Bone marrow (tissue), 2 donors: Measurements from ENCODE around the gene AGK.
A peak's percentile ranks its signal among the peaks of the same experiment; 100 is the strongest.
"Not testable (repeated sequence)": the region's sequence is repeated elsewhere in the genome, so short reads cannot be mapped to it uniquely, and the experiment has no call there.

ENCODE experiments used
- DNase-seq, 2 donors: peaks; one replicate each; lab custom pipeline; 2025; lab: John Stamatoyannopoulos, UW

AGK gene

GRCh38 chr7:141647701-141648100, 96.5 kb downstream of the AGK start:
- DNase-seq: not testable (repeated sequence)

- no peak for DNase-seq
Measured at GRCh38 chr7:141648276-141649114, 97.3 kb downstream of the AGK start.

GRCh38 chr7:141649137-141649864, 98.1 kb downstream of the AGK start:
- no peak for DNase-seq

- DNase-seq: peak in 1 of 2 donors; percentile 50
Measured at GRCh38 chr7:141649865-141650634, 98.8 kb downstream of the AGK start.

GRCh38 chr7:141651417-141651816, 100.2 kb downstream of the AGK start:
- DNase-seq: no peak

- DNase-seq: no peak
Measured at GRCh38 chr7:141652691-141653090, 101.5 kb downstream of the AGK start.

GRCh38 chr7:141654551-141654950, 103.3 kb downstream of the AGK start:
- DNase-seq: peak in 1 of 2 donors; percentile 88

- no peak for DNase-seq
Measured at GRCh38 chr7:141659501-141659900, 108.3 kb downstream of the AGK start.

GRCh38 chr7:141660259-141660658, 109.0 kb downstream of the AGK start:
- DNase-seq: peak in 1 of 2 donors; percentile 93

- peak in 1 of 2 donors; percentile 28 for DNase-seq
Measured at GRCh38 chr7:141663081-141663849, 112.1 kb downstream of the AGK start.

- DNase-seq: no peak
Measured at GRCh38 chr7:141664450-141664849, 113.2 kb downstream of the AGK start.

GRCh38 chr7:141665208-141666035, 114.2 kb downstream of the AGK start:
- DNase-seq: no peak

GRCh38 chr7:141666071-141666470, 114.9 kb downstream of the AGK start:
- DNase-seq: no peak

- DNase-seq: no peak
Measured at GRCh38 chr7:141668853-141669252, 117.6 kb downstream of the AGK start.

GRCh38 chr7:141671705-141672496, 120.7 kb downstream of the AGK start:
- DNase-seq: no peak

- DNase-seq: no peak
Measured at GRCh38 chr7:141673346-141673745, 122.1 kb downstream of the AGK start.

GRCh38 chr7:141674171-141674671, 123.0 kb downstream of the AGK start:
- DNase-seq: no peak

GRCh38 chr7:141674702-141675101, 123.5 kb downstream of the AGK start:
- DNase-seq: no peak

GRCh38 chr7:141675436-141676215, 124.4 kb downstream of the AGK start:
- DNase-seq: peak in 1 of 2 donors; percentile 84
